ENCODE results near the gene ZNF576.
"Not testable (repeated sequence)": the region's sequence is repeated elsewhere in the genome, so short reads cannot be mapped to it uniquely, and the experiment has no call there.

Gene ZNF576

GRCh38 chr19:43597876-43598275 is 1.5 kb downstream of the ZNF576 start:
- CTCF ChIA-PET = interaction anchor here (6.1 kb wide), 1 partner anchor 44 kb away, joined by 60 read pairs; no protein-coding TSS in a partner anchor
- no peak for TF ChIP-seq CTCF (IDR thresholded peaks at IDR 0.05; ENCODE audit: control extremely low read depth, extremely low read depth, low read depth, missing control alignments)
- no peak for DNase-seq (ENCODE audit: extremely low spot score)
- POLR2A ChIA-PET = no interaction called here

- no peak for DNase-seq (ENCODE audit: extremely low spot score)
- ChIA-PET POLR2A (no interaction called here), CTCF (interaction anchor here (1.8 kb wide), 1 partner anchor 151 kb away, joined by 5 read pairs; no protein-coding TSS in a partner anchor)
- no peak for TF ChIP-seq CTCF (IDR thresholded peaks at IDR 0.05; ENCODE audit: control extremely low read depth, extremely low read depth, low read depth, missing control alignments)
Measured at GRCh38 chr19:43598445-43599240, 2.2 kb downstream of the ZNF576 start.

- TF ChIP-seq CTCF (IDR thresholded peaks at IDR 0.05; ENCODE audit: control extremely low read depth, extremely low read depth, low read depth, missing control alignments) = no peak
- CTCF ChIA-PET = interaction anchor here (0.9 to 1.8 kb wide), 5 partner anchors 12 to 167 kb away, joined by 3 to 6 read pairs (median 3); partner anchors contain the start of gene SRRM5
- POLR2A ChIA-PET = no interaction called here
- DNase-seq (ENCODE audit: extremely low spot score) = no peak
Measured at GRCh38 chr19:43599635-43600295, 3.4 kb downstream of the ZNF576 start.

- DNase-seq (ENCODE audit: extremely low spot score); POLR2A ChIA-PET: not testable (repeated sequence)
- CTCF ChIA-PET = interaction anchor here (0.9 to 1.8 kb wide), 5 partner anchors 11 to 168 kb away, joined by 3 to 6 read pairs (median 3); partner anchors contain the start of gene SRRM5
Measured at GRCh38 chr19:43600326-43600725, 3.9 kb downstream of the ZNF576 start.

- ChIA-PET POLR2A (interaction anchor here (0.7 to 1.1 kb wide), 3 partner anchors 10 to 1472 kb away, joined by 3 to 7 read pairs (median 6); partner anchors contain the start of genes IRGQ and ZNF576), CTCF (interaction anchor here (1.1 to 3.0 kb wide), 4 partner anchors 9 to 159 kb away, joined by 4 to 8 read pairs (median 4); partner anchors contain the start of gene ZNF576)
- no peak for DNase-seq (ENCODE audit: extremely low spot score)
- no peak for TF ChIP-seq CTCF (IDR thresholded peaks at IDR 0.05; ENCODE audit: control extremely low read depth, extremely low read depth, low read depth, missing control alignments)
Measured at GRCh38 chr19:43605875-43606568, 9.6 kb downstream of the ZNF576 start.

- ChIA-PET CTCF (interaction anchor here (1.1 to 3.0 kb wide), 4 partner anchors 10 to 160 kb away, joined by 4 to 8 read pairs (median 4); partner anchors contain the start of gene ZNF576), POLR2A (interaction anchor here (1.1 to 1.3 kb wide), 2 partner anchors 10 to 143 kb away, joined by 3 to 7 read pairs; partner anchors contain the start of genes IRGQ and ZNF576)
- TF ChIP-seq CTCF (IDR thresholded peaks at IDR 0.05; ENCODE audit: control extremely low read depth, extremely low read depth, low read depth, missing control alignments) = no peak
- DNase-seq (ENCODE audit: extremely low spot score) = no peak
Measured at GRCh38 chr19:43606569-43607229, 10.3 kb downstream of the ZNF576 start.

Data from GM10248 (cell line).